Measurements from ENCODE around the gene TNFRSF1B. TPM values are rescaled to one million over a fixed set of nuclear protein-coding genes. Genes with fewer than 3 reads are reported as not detected.
A peak's percentile ranks its signal among the peaks of the same experiment; 100 is the strongest.

The TNFRSF1B gene
- total RNA-seq, 1 donor from 2014 or later, result 98.6 TPM

- intact Hi-C loops (cut with micrococcal nuclease), result loop anchor here (2.0 to 5.0 kb wide), 2 partner anchors 16 to 41 kb away; partner anchors contain the start of gene TNFRSF1B
- TF ChIP-seq CTCF (IDR thresholded peaks at IDR 0.05), result no peak
- Mint-ChIP-seq H3K4me1 (peaks cover 81% of the 10 kb centered on the region), H3K36me3 (ENCODE audit: low read depth) (peaks cover 45% of the 10 kb centered on the region), H3K27ac (peak overlapping the region; percentile 70), H3K27me3 (no peaks in the 10 kb centered on the region), H3K4me3 (peak overlapping the region; percentile 24), H3K9me3 (no peaks in the 10 kb centered on the region)
- CTCF ChIA-PET, result interaction anchor here (0.9 to 3.2 kb wide), 8 partner anchors 9 to 58 kb away, joined by 3 to 49 read pairs (median 3); no protein-coding TSS in a partner anchor
- POLR2A ChIA-PET, result interaction anchor here (0.6 to 2.7 kb wide), 10 partner anchors 8 to 59 kb away, joined by 3 to 15 read pairs (median 4); no protein-coding TSS in a partner anchor
- ATAC-seq (ENCODE audit: low read depth) (no peak), DNase-seq (no peak)
Measured at GRCh38 chr1:12183095-12183794, 16.5 kb downstream of the TNFRSF1B start.

- no peaks in the 10 kb centered on the region for H3K27me3 Mint-ChIP-seq
- intact Hi-C loops (cut with micrococcal nuclease), result loop anchor here (1.0 to 5.0 kb wide), 3 partner anchors 25 to 59 kb away; no protein-coding TSS in a partner anchor
- TF ChIP-seq CTCF (IDR thresholded peaks at IDR 0.05), result no peak
- peaks cover 73% of the 10 kb centered on the region for H3K4me1 Mint-ChIP-seq
- DNase-seq (no peak), ATAC-seq (ENCODE audit: low read depth) (peak; percentile 71)
- ChIA-PET POLR2A (interaction anchor here (0.6 to 2.7 kb wide), 12 partner anchors 9 to 276 kb away, joined by 3 to 15 read pairs (median 4); no protein-coding TSS in a partner anchor), CTCF (interaction anchor here (1.1 to 3.2 kb wide), 4 partner anchors 10 to 58 kb away, joined by 3 to 49 read pairs (median 6); no protein-coding TSS in a partner anchor)
- H3K36me3 Mint-ChIP-seq (ENCODE audit: low read depth), result peaks cover 48% of the 10 kb centered on the region
- peak overlapping the region; percentile 70 for H3K27ac Mint-ChIP-seq
- H3K4me3 Mint-ChIP-seq, result peak overlapping the region; percentile 48
- H3K9me3 Mint-ChIP-seq, result no peaks in the 10 kb centered on the region
Measured at GRCh38 chr1:12184008-12184681, 17.4 kb downstream of the TNFRSF1B start.

GRCh38 chr1:12185036-12185917 lies 18.5 kb downstream of the TNFRSF1B start:
- ATAC-seq (ENCODE audit: low read depth), result no peak
- peaks cover 50% of the 10 kb centered on the region for H3K36me3 Mint-ChIP-seq (ENCODE audit: low read depth)
- no peak for TF ChIP-seq CTCF (IDR thresholded peaks at IDR 0.05)
- H3K4me3 Mint-ChIP-seq, result no peak overlapping the region
- H3K27me3 Mint-ChIP-seq, result no peaks in the 10 kb centered on the region
- no peak for DNase-seq
- H3K27ac Mint-ChIP-seq, result peak overlapping the region; percentile 41
- CTCF ChIA-PET, result interaction anchor here (1.4 kb wide), 1 partner anchor 60 kb away, joined by 6 read pairs; no protein-coding TSS in a partner anchor
- H3K9me3 Mint-ChIP-seq, result no peaks in the 10 kb centered on the region
- intact Hi-C loops (cut with micrococcal nuclease), result loop anchor here (2.0 kb wide), 1 partner anchor 24 kb away; no protein-coding TSS in a partner anchor
- H3K4me1 Mint-ChIP-seq, result peaks cover 64% of the 10 kb centered on the region
- POLR2A ChIA-PET, result no interaction called here

GRCh38 chr1:12185918-12186678 lies 19.3 kb downstream of the TNFRSF1B start:
- Mint-ChIP-seq H3K27me3 (no peaks in the 10 kb centered on the region), H3K4me3 (no peak overlapping the region), H3K9me3 (no peaks in the 10 kb centered on the region), H3K27ac (peak overlapping the region; percentile 50), H3K36me3 (ENCODE audit: low read depth) (peaks cover 52% of the 10 kb centered on the region), H3K4me1 (peaks cover 59% of the 10 kb centered on the region)
- ChIA-PET POLR2A (no interaction called here), CTCF (interaction anchor here (1.4 kb wide), 1 partner anchor 61 kb away, joined by 6 read pairs; no protein-coding TSS in a partner anchor)
- no peak for TF ChIP-seq CTCF (IDR thresholded peaks at IDR 0.05)
- ATAC-seq (ENCODE audit: low read depth), result no peak
- intact Hi-C loops (cut with micrococcal nuclease), result loop anchor here (2.0 kb wide), 1 partner anchor 23 kb away; no protein-coding TSS in a partner anchor
- no peak for DNase-seq
